PC-3 (cell line): Measurements from ENCODE around the gene NCKIPSD.

Experiments
- CTCF ChIP-seq: fragments of 300-600 bp; sonication (generic); conservative IDR thresholded peaks from 2 replicates; pipeline ENCODE4 v1.5.1; 2017; ENCODE audit warnings: antibody characterized with exemption, low read depth, mild to moderate bottlenecking, low read length
- EZH2phosphoT487 ChIP-seq: fragments of 300-600 bp; sonication (generic); IDR thresholded peaks from 2 replicates; pipeline ENCODE4 v1.6.1; 2018; ENCODE audit warnings: mild to moderate bottlenecking, antibody characterized with exemption, low read length, borderline replicate concordance

GRCh38 chr3:48685293-48685602 lies 467 bp downstream of the NCKIPSD start:
- TF ChIP-seq EZH2phosphoT487 = no peak
- TF ChIP-seq CTCF = no peak
